Right lobe of liver (tissue), 6 donors: ENCODE results near the gene ZNF438. TPM values are rescaled to one million over a fixed set of nuclear protein-coding genes. Genes with fewer than 3 reads are reported as not detected.
A peak's percentile ranks its signal among the peaks of the same experiment; 100 is the strongest.

Source experiments
- ATAC-seq, 4 donors: fragments of 200-7000 bp; cut with Tn5 transposase; one replicate each; pipeline ENCODE4 v1.9.1; 2020; ENCODE audit warnings: mild to moderate bottlenecking in 4 of 4, moderate library complexity in 4 of 4
- DNase-seq, 3 donors: peaks; one replicate each; pipeline ENCODE4 v3.0.0-alpha.2; 2020
- H3K27ac ChIP-seq, 3 donors: fragments of 200-600 bp; one replicate each; pipeline ENCODE4 v1.8.0; 2022
- H3K27me3 ChIP-seq, 2 donors: fragments of 200-600 bp; one replicate each; pipeline ENCODE4 v1.8.0; 2022
- H3K36me3 ChIP-seq, 4 donors: fragments of 200-600 bp; sonication (generic) in 1 of 4; one replicate each; pipeline versions ENCODE4 v1.5.1 to v1.8.0; 2017 to 2022; ENCODE audit warnings: control low read depth in 1 of 4
- H3K4me1 ChIP-seq, 4 donors: fragments of 200-600 bp; sonication (generic) in 1 of 4; one replicate each; pipeline versions ENCODE4 v1.5.1 to v1.8.0; 2017 to 2022; ENCODE audit warnings: control low read depth in 1 of 4
- H3K4me3 ChIP-seq, 3 donors: fragments of 200-600 bp; one replicate each; pipeline ENCODE4 v1.8.0; 2022
- H3K9me3 ChIP-seq, 4 donors: fragments of 200-600 bp; sonication (generic) in 1 of 4; one replicate each; pipeline versions ENCODE4 v1.5.1 to v1.8.0; 2017 to 2022; ENCODE audit warnings: control low read depth in 1 of 4
- CTCF ChIP-seq, 4 donors: fragments of 200-600 bp in 3 of 4; fragments of 450-650 bp in 1 of 4; IDR thresholded peaks; one replicate each; pipeline versions ENCODE4 v1.5.1 to v1.8.0; 2016 to 2022; ENCODE audit warnings: antibody characterized with exemption in 4 of 4, mild to moderate bottlenecking in 2 of 4
- POLR2A ChIP-seq: fragments of 450-650 bp; IDR thresholded peaks from one replicate; pipeline ENCODE4 v1.6.1; 2017; ENCODE audit warnings: antibody characterized with exemption, mild to moderate bottlenecking
- WGBS: methylation state at CpG from one replicate; pipeline ENCODE4 v1.1.6; 2018; ENCODE audit warnings: low coverage, low lambda C conversion rate; ENCODE audit not compliant: insufficient coverage; ENCODE audit errors: missing lambda C conversion rate; 5-methylcytosine and 5-hydroxymethylcytosine counted together
- intact Hi-C, 2 donors: fragments of 100-400 bp; cut with DNase I; formaldehyde crosslinking; loops; one replicate each; pipeline versions ENCODE4 v1.11.2 to v1.14.1; 2022
- long read RNA-seq: library from polyadenylated mRNA; unstranded; transcript quantifications from one replicate; pipeline ENCODE4 v2.0.0, GENCODE V29; 2019
- total RNA-seq, 6 experiments: library from RNA; depleted of rRNA in 2 of 6; stranded (reverse); fragments of >200 nt in 2 of 6; fragmentation: NEBNext Ultra II Directional in 3 of 6; extraction: Animal tissue kit (Norgen Biotek cat#: 25700) in 3 of 6; gene quantifications; one replicate each; pipeline versions ENCODE4 v1.1.0 to v1.2.4, GENCODE V29; 2016 to 2023
- donor health status: DM: no; HTN: yes; CAD: no.
- donor health status: DM: no; HTN: no; CAD: no.
- donor health status: DM: no; HTN: no; CAD: no.
- donor health status: DM: no; HTN: yes; CAD: no.
- donor health status: DM: no; HTN: yes; CAD: no.

Gene ZNF438
- 1 to 10 TPM; 2.5 to 5.2 (median 3.3) TPM for total RNA-seq
- long read RNA-seq: 0 reads

GRCh38 chr10:31031558-31032257, at the start of gene ZNF438:
TSS of gene ZNF438 (minus strand) at chr10:31031865. CDS start at chr10:30877034, 154,831 bp downstream.
- intact Hi-C loops: no loop called here
- WGBS: no CpG with 5 or more reads among the region's 66 CpGs
- no peaks in the 10 kb centered on the region for H3K27me3 ChIP-seq
- H3K9me3 ChIP-seq: no peaks in the 10 kb centered on the region
- ATAC-seq (peak; percentile 92 to 96 (median 94)), DNase-seq (peak; percentile 97 to 98 (median 97))
- H3K27ac ChIP-seq: peak within 1 kb of the TSS; percentile 98 to 99 (median 98)
- no peaks in the 10 kb centered on the region for H3K36me3 ChIP-seq
- peak within 1 kb of the TSS; percentile 53 to 65 (median 64) for H3K4me3 ChIP-seq
- H3K4me1 ChIP-seq: peaks cover 0 to 9% (median 0%) of the 10 kb centered on the region in 4 donors
- TF ChIP-seq CTCF (IDR thresholded peaks at IDR 0.05): peak; percentile 67 to 77 (median 73)
- peak; percentile 90 for TF ChIP-seq POLR2A

GRCh38 chr10:31076610-31076988, 44.9 kb upstream of the ZNF438 start:
- ATAC-seq (no peak), DNase-seq (no peak)
- intact Hi-C loops: no loop called here
- H3K4me3 ChIP-seq: no peak overlapping the region
- H3K4me1 ChIP-seq: no peaks in the 10 kb centered on the region
- no peak overlapping the region for H3K27ac ChIP-seq
- no peaks in the 10 kb centered on the region for H3K36me3 ChIP-seq
- TF ChIP-seq CTCF (IDR thresholded peaks at IDR 0.05) (no peak), POLR2A (no peak)
- no peaks in the 10 kb centered on the region for H3K27me3 ChIP-seq
- H3K9me3 ChIP-seq: no peaks in the 10 kb centered on the region
- WGBS: 88% methylated on average over 6 of the region's 6 CpGs

- no peak for DNase-seq
- TF ChIP-seq CTCF (IDR thresholded peaks at IDR 0.05) (no peak), POLR2A (no peak)
- Histone ChIP-seq H3K36me3 (no peaks in the 10 kb centered on the region), H3K9me3 (no peaks in the 10 kb centered on the region), H3K27me3 (no peaks in the 10 kb centered on the region), H3K27ac (no peak overlapping the region), H3K4me3 (no peak overlapping the region), H3K4me1 (no peaks in the 10 kb centered on the region)
- ATAC-seq: no peak
- WGBS: 74% methylated on average over 3 of the region's 3 CpGs
- intact Hi-C loops: no loop called here
Measured at GRCh38 chr10:31075881-31076609, 44.4 kb upstream of the ZNF438 start.

GRCh38 chr10:31075434-31075833, 43.8 kb upstream of the ZNF438 start:
- DNase-seq (no peak), ATAC-seq (no peak)
- H3K9me3 ChIP-seq: no peaks in the 10 kb centered on the region
- H3K36me3 ChIP-seq: no peaks in the 10 kb centered on the region
- H3K27me3 ChIP-seq: no peaks in the 10 kb centered on the region
- no peak overlapping the region for H3K27ac ChIP-seq
- no peaks in the 10 kb centered on the region for H3K4me1 ChIP-seq
- no peak overlapping the region for H3K4me3 ChIP-seq
- 55% methylated on average over 3 of the region's 4 CpGs for WGBS
- intact Hi-C loops: no loop called here
- no peak for TF ChIP-seq POLR2A
- no peak for TF ChIP-seq CTCF (IDR thresholded peaks at IDR 0.05)
